Tibial nerve (tissue), 3 donors: ENCODE measurements around the gene TMPRSS6.

Source experiments
- POLR2A ChIP-seq, 2 donors: fragments of 450-650 bp; IDR thresholded peaks; one replicate each; pipeline ENCODE4 v1.6.1; 2017; ENCODE audit warnings: antibody characterized with exemption in 2 of 2, mild to moderate bottlenecking in 2 of 2, moderate library complexity in 2 of 2
- TF ChIP-seq, protein P1 (sequence below), 5 experiments: fragments of 200-600 bp in 3 of 5; fragments of 450-650 bp in 2 of 5; sonication (generic) in 3 of 5; IDR thresholded peaks; one replicate each; pipeline ENCODE4 v1.5.1; 2016 to 2019; ENCODE audit warnings: antibody characterized with exemption in 5 of 5, mild to moderate bottlenecking in 3 of 5, moderate library complexity in 2 of 5

DNA sequence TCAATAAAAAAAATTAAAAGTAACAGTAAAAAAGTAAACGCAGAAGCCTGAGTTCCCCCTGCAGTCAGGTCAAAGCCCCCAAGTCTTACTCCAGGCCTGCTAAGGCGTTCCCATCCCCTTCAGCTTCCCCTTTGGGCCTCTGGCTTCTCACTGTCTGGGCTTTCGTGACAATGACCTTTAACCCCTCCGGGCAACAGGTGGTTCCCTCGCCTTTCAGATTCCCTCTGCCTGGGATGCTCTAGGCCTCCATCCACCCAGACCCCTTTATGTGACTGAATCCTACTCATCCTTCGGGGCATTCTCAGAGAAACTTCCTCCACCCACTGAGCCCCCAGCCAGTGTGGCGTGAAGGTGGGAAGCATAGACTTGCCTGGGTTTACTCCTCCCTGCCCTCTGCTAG is 82.0 kb downstream of the TMPRSS6 start:
- TF ChIP-seq, protein P1, sequence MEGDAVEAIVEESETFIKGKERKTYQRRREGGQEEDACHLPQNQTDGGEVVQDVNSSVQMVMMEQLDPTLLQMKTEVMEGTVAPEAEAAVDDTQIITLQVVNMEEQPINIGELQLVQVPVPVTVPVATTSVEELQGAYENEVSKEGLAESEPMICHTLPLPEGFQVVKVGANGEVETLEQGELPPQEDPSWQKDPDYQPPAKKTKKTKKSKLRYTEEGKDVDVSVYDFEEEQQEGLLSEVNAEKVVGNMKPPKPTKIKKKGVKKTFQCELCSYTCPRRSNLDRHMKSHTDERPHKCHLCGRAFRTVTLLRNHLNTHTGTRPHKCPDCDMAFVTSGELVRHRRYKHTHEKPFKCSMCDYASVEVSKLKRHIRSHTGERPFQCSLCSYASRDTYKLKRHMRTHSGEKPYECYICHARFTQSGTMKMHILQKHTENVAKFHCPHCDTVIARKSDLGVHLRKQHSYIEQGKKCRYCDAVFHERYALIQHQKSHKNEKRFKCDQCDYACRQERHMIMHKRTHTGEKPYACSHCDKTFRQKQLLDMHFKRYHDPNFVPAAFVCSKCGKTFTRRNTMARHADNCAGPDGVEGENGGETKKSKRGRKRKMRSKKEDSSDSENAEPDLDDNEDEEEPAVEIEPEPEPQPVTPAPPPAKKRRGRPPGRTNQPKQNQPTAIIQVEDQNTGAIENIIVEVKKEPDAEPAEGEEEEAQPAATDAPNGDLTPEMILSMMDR (IDR thresholded peaks at IDR 0.05): no peak
- TF ChIP-seq POLR2A (IDR thresholded peaks at IDR 0.05): no peak
